ENCODE results near the gene DYNC2I2.

GRCh38 chr9:128588581-128589233 lies 67.9 kb downstream of the DYNC2I2 start:
- TF ChIP-seq CTCF (conservative IDR thresholded peaks at IDR 0.05; ENCODE audit: low read depth in 2 of 2) (no peak), POLR2AphosphoS5 (IDR thresholded peaks at IDR 0.05; ENCODE audit: low read depth) (no peak), CREB1 (CRISPR knock-in tag; IDR thresholded peaks at IDR 0.05; ENCODE audit: low read depth) (no peak), EZH2 (IDR thresholded peaks at IDR 0.05; ENCODE audit: low read depth, unreplicated experiment) (no peak), EZH2phosphoT487 (IDR thresholded peaks at IDR 0.05; ENCODE audit: unreplicated experiment) (no peak), REST (IDR thresholded peaks at IDR 0.05; ENCODE audit: unreplicated experiment) (no peak), JUNB (IDR thresholded peaks at IDR 0.05; ENCODE audit: unreplicated experiment) (no peak)
